A549 (cell line): ENCODE data around the gene SHISA8.

Experiments
- CEBPB ChIP-seq, 2 experiments: fragments of >200 bp in 1 of 2; sonication (Bioruptor Twin) in 1 of 2; formaldehyde crosslinking in 1 of 2; IDR thresholded peaks; 2 replicates each; pipeline ENCODE4 v1.6.1; 2012 to 2016
- CTCF ChIP-seq: fragments of >200 bp; sonication (Bioruptor Twin); formaldehyde crosslinking; IDR thresholded peaks from 3 replicates; pipeline ENCODE4 v1.5.1; 2016
- POLR2A ChIP-seq: IDR thresholded peaks from 2 replicates; pipeline ENCODE4 v1.6.1; 2012; ENCODE audit warnings: mild to moderate bottlenecking, low read length
- RNF2 ChIP-seq: fragments of 200-600 bp; sonication (generic); IDR thresholded peaks from 2 replicates; pipeline ENCODE4 v1.6.1; 2016; ENCODE audit warnings: low read depth, mild to moderate bottlenecking, antibody characterized with exemption, moderate library complexity, borderline replicate concordance
- USF2 ChIP-seq: fragments of 450-650 bp; IDR thresholded peaks from 2 replicates; pipeline ENCODE4 v1.6.1; 2014; ENCODE audit warnings: antibody characterized with exemption

- no peak for TF ChIP-seq CTCF
- no peak for TF ChIP-seq POLR2A
- TF ChIP-seq CEBPB (IDR thresholded peaks at IDR 0.05): no peak
- no peak for TF ChIP-seq RNF2
- no peak for TF ChIP-seq USF2
These were observed 16.9 kb upstream of the SHISA8 start for GRCh38 chr22:41931701-41932269.
